Measurements from ENCODE around the gene RPS2.
"Not testable (repeated sequence)": the region's sequence is repeated elsewhere in the genome, so short reads cannot be mapped to it uniquely, and the experiment has no call there.

RPS2 gene

GRCh38 chr16:1964506-1965395 lies at the start of gene RPS2:
TSS of gene RPS2 (minus strand) at chr16:1964826. CDS start at chr16:1964625, 201 bp downstream.
- Histone ChIP-seq H3K36me3 (ENCODE audit: low read length) (peaks cover 15% of the 10 kb centered on the region), H3K27ac (ENCODE audit: low read depth, low read length) (peak within 1 kb of the TSS; percentile 88), H3K27me3 (ENCODE audit: low read length) (no peaks in the 10 kb centered on the region), H3K79me2 (ENCODE audit: insufficient read depth, low read length) (peaks cover 36% of the 10 kb centered on the region), H3K9ac (ENCODE audit: low read length) (peak within 1 kb of the TSS; percentile 98), H3K4me2 (ENCODE audit: low read depth, low read length, poor library complexity, severe bottlenecking) (peak within 1 kb of the TSS; percentile 78), H2AFZ (ENCODE audit: low read depth, low read length, severe bottlenecking) (peak within 1 kb of the TSS; percentile 13), H3K4me3 (ENCODE audit: insufficient read depth, low read length, poor library complexity, severe bottlenecking) (peak within 1 kb of the TSS; percentile 75), H4K20me1 (ENCODE audit: low read depth, low read length) (no peaks in the 10 kb centered on the region), H3K9me2 (replicated peaks; ENCODE audit: insufficient read depth, low read length) (no peaks in the 10 kb centered on the region), H3F3A (ENCODE audit: insufficient read depth) (peaks cover 43% of the 10 kb centered on the region), H3K9me3 (ENCODE audit: insufficient read depth, low read length) (no peaks in the 10 kb centered on the region)
- TF ChIP-seq EZH2phosphoT487 (conservative IDR thresholded peaks at IDR 0.05; ENCODE audit: low read length) = no peak
- no peak for TF ChIP-seq CTCF (IDR thresholded peaks at IDR 0.05; ENCODE audit: insufficient read depth, low read length, poor library complexity, severe bottlenecking)

GRCh38 chr16:2013527-2013926 lies 48.9 kb upstream of the RPS2 start:
- TF ChIP-seq CTCF (IDR thresholded peaks at IDR 0.05; ENCODE audit: insufficient read depth, low read length, poor library complexity, severe bottlenecking) (no peak), EZH2phosphoT487 (conservative IDR thresholded peaks at IDR 0.05; ENCODE audit: low read length) (no peak)
- no peak overlapping the region for H3K4me3 ChIP-seq (ENCODE audit: insufficient read depth, low read length, poor library complexity, severe bottlenecking)
- H3K27me3 ChIP-seq (ENCODE audit: low read length) = no peaks in the 10 kb centered on the region
- peaks cover 8% of the 10 kb centered on the region for H3K79me2 ChIP-seq (ENCODE audit: insufficient read depth, low read length)
- no peak overlapping the region for H3K9ac ChIP-seq (ENCODE audit: low read length)
- no peaks in the 10 kb centered on the region for H3K9me2 ChIP-seq (replicated peaks; ENCODE audit: insufficient read depth, low read length)
- no peak overlapping the region for H2AFZ ChIP-seq (ENCODE audit: low read depth, low read length, severe bottlenecking)
- no peak overlapping the region for H3K4me2 ChIP-seq (ENCODE audit: low read depth, low read length, poor library complexity, severe bottlenecking)
- H3K36me3 ChIP-seq (ENCODE audit: low read length) = no peaks in the 10 kb centered on the region
- H4K20me1 ChIP-seq (ENCODE audit: low read depth, low read length) = no peaks in the 10 kb centered on the region
- H3K27ac ChIP-seq (ENCODE audit: low read depth, low read length) = no peak overlapping the region
- H3K9me3 ChIP-seq (ENCODE audit: insufficient read depth, low read length) = no peaks in the 10 kb centered on the region
- 0 out of 2 replicates have a peak, but pooled peaks cover under 1% of the 10 kb centered on the region for H3F3A ChIP-seq (ENCODE audit: insufficient read depth)

GRCh38 chr16:2011726-2012125 lies 47.1 kb upstream of the RPS2 start:
- H2AFZ ChIP-seq (ENCODE audit: low read depth, low read length, severe bottlenecking); H3K36me3 ChIP-seq (ENCODE audit: low read length); H3K9ac ChIP-seq (ENCODE audit: low read length); H3K9me2 ChIP-seq (replicated peaks; ENCODE audit: insufficient read depth, low read length); H3K4me3 ChIP-seq (ENCODE audit: insufficient read depth, low read length, poor library complexity, severe bottlenecking); H3F3A ChIP-seq (ENCODE audit: insufficient read depth); H3K9me3 ChIP-seq (ENCODE audit: insufficient read depth, low read length); H3K27me3 ChIP-seq (ENCODE audit: low read length); H3K4me2 ChIP-seq (ENCODE audit: low read depth, low read length, poor library complexity, severe bottlenecking); H4K20me1 ChIP-seq (ENCODE audit: low read depth, low read length); H3K27ac ChIP-seq (ENCODE audit: low read depth, low read length): not testable (repeated sequence)
- peaks cover 26% of the 10 kb centered on the region for H3K79me2 ChIP-seq (ENCODE audit: insufficient read depth, low read length)
